GM12872 (cell line): ENCODE results near the gene HES6.

Source experiments
- CTCF ChIP-seq: IDR thresholded peaks from 3 replicates; pipeline ENCODE4 v1.5.1; 2011; ENCODE audit warnings: low read depth, mild to moderate bottlenecking, low read length, moderate library complexity; ENCODE audit not compliant: insufficient read depth

Gene HES6

GRCh38 chr2:238269741-238270140, 29.9 kb upstream of the HES6 start:
- no peak for TF ChIP-seq CTCF

- no peak for TF ChIP-seq CTCF
These were observed 28.2 kb upstream of the HES6 start for GRCh38 chr2:238267884-238268680.

- no peak for TF ChIP-seq CTCF
These were observed 27.5 kb upstream of the HES6 start for GRCh38 chr2:238267341-238267710.

GRCh38 chr2:238265605-238266004, 25.8 kb upstream of the HES6 start:
- no peak for TF ChIP-seq CTCF

- no peak for TF ChIP-seq CTCF
These were observed 24.2 kb upstream of the HES6 start for GRCh38 chr2:238264072-238264460.

- peak; percentile 82 for TF ChIP-seq CTCF
These were observed 23.6 kb upstream of the HES6 start for GRCh38 chr2:238263204-238264071.

- no peak for TF ChIP-seq CTCF
These were observed 22.8 kb upstream of the HES6 start for GRCh38 chr2:238262496-238263122.
